Body of pancreas (tissue), 4 donors: Measurements from ENCODE around the gene SESN2.

Experiments used
- POLR2A ChIP-seq, 3 donors: fragments of 450-650 bp; IDR thresholded peaks; one replicate each; pipeline ENCODE4 v1.6.1; 2016; ENCODE audit warnings: antibody characterized with exemption in 3 of 3, mild to moderate bottlenecking in 2 of 3
- TF ChIP-seq, protein P1 (sequence below), 7 experiments: fragments of 450-650 bp in 4 of 7; fragments of 200-600 bp in 3 of 7; sonication (generic) in 3 of 7; IDR thresholded peaks; one replicate each; pipeline ENCODE4 v1.5.1; 2016 to 2019; ENCODE audit warnings: antibody characterized with exemption in 7 of 7

DNA sequence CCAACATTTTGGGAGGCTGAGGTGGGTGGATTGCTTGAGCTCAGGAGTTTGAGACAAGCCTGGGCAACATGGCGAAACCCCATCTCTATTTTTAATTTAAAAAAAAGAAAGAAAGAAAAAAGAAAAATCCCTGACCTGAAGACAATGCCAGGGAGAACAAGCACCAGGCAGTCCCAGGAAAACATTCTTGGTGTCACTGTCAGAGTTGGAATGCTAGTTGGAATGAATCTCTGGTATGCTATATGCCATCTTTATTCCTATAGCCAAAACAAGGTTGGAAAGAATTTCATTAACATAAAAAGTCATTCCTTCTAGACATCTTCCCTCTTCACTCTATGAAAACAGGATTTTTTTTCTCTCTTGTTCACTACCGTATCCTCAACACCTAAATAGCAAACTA, 29.3 kb upstream of the SESN2 start:
- TF ChIP-seq, protein P1, sequence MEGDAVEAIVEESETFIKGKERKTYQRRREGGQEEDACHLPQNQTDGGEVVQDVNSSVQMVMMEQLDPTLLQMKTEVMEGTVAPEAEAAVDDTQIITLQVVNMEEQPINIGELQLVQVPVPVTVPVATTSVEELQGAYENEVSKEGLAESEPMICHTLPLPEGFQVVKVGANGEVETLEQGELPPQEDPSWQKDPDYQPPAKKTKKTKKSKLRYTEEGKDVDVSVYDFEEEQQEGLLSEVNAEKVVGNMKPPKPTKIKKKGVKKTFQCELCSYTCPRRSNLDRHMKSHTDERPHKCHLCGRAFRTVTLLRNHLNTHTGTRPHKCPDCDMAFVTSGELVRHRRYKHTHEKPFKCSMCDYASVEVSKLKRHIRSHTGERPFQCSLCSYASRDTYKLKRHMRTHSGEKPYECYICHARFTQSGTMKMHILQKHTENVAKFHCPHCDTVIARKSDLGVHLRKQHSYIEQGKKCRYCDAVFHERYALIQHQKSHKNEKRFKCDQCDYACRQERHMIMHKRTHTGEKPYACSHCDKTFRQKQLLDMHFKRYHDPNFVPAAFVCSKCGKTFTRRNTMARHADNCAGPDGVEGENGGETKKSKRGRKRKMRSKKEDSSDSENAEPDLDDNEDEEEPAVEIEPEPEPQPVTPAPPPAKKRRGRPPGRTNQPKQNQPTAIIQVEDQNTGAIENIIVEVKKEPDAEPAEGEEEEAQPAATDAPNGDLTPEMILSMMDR (IDR thresholded peaks at IDR 0.05): no peak
- TF ChIP-seq POLR2A (IDR thresholded peaks at IDR 0.05): no peak
